PC-3 (cell line): ENCODE data around the gene FKTN. TPM values are rescaled to one million over a fixed set of nuclear protein-coding genes. Genes with fewer than 3 reads are reported as not detected.

ENCODE experiments used
- ATAC-seq: fragments of 200-7000 bp; cut with Tn5 transposase; 2 replicates; pipeline ENCODE4 v1.9.1; 2020; ENCODE audit warnings: mild to moderate bottlenecking, moderate library complexity
- BruUV-seq: library from RNA; stranded (reverse); fragments of 400-500 nt; replicated peaks from 2 replicates; lab custom pipeline; 2021; lab: Mats Ljungman, UMichigan
- CTCF ChIA-PET: fragments of 300-600 bp; sonication (Branson Sonifier 250); formaldehyde crosslinking; loops from one replicate; lab custom pipeline; 2022; ENCODE audit warnings: antibody characterized with exemption; lab: Charles Lee
- POLR2A ChIA-PET: fragments of 300-600 bp; sonication (Branson Sonifier 250); formaldehyde crosslinking; loops from one replicate; lab custom pipeline; 2022; ENCODE audit warnings: antibody characterized with exemption; ENCODE audit not compliant: unreplicated experiment; lab: Charles Lee
- DNase-seq: peaks from one replicate; pipeline ENCODE4 v3.0.0-alpha.2; 2015
- H2AFZ ChIP-seq: fragments of 300-600 bp; sonication (generic); 2 replicates; pipeline ENCODE4 v1.6.0; 2016; ENCODE audit warnings: antibody characterized with exemption, low read length
- H3F3A ChIP-seq: fragments of 300-600 bp; sonication (generic); one replicate; pipeline ENCODE4 v1.6.0; 2017; ENCODE audit warnings: antibody characterized with exemption, low read length, control low read depth, mild to moderate bottlenecking; ENCODE audit not compliant: unreplicated experiment
- H3K27ac ChIP-seq: fragments of 300-600 bp; sonication (generic); 2 replicates; pipeline ENCODE4 v1.5.1; 2016; ENCODE audit warnings: mild to moderate bottlenecking, low read length
- H3K27me3 ChIP-seq: fragments of 300-600 bp; sonication (generic); 2 replicates; pipeline ENCODE4 v1.6.1; 2016; ENCODE audit warnings: low read length, mixed read lengths
- H3K36me3 ChIP-seq: fragments of 300-600 bp; sonication (generic); 2 replicates; pipeline ENCODE4 v1.6.1; 2016; ENCODE audit warnings: low read depth, mixed run types, low read length, mixed read lengths
- H3K4me1 ChIP-seq: fragments of 300-600 bp; sonication (generic); 2 replicates; pipeline ENCODE4 v1.5.1; 2016; ENCODE audit warnings: low read length; ENCODE audit not compliant: insufficient read depth
- H3K4me2 ChIP-seq: fragments of 300-600 bp; sonication (generic); 2 replicates; pipeline ENCODE4 v1.6.0; 2016; ENCODE audit warnings: low read length
- H3K4me3 ChIP-seq: fragments of 300-600 bp; sonication (generic); 2 replicates; pipeline ENCODE4 v1.5.1; 2016; ENCODE audit warnings: mild to moderate bottlenecking, low read length, mixed read lengths
- H3K79me2 ChIP-seq: fragments of 300-600 bp; sonication (generic); 2 replicates; pipeline ENCODE4 v1.6.1; 2017; ENCODE audit warnings: low read length, mixed read lengths
- H3K9ac ChIP-seq: fragments of 300-600 bp; sonication (generic); 2 replicates; pipeline ENCODE4 v1.6.0; 2016; ENCODE audit warnings: mild to moderate bottlenecking, low read length
- H3K9me2 ChIP-seq: fragments of 300-600 bp; sonication (generic); replicated peaks from 2 replicates; pipeline ENCODE4 v1.6.1; 2016; ENCODE audit warnings: mixed run types, low read length, mixed read lengths
- H3K9me3 ChIP-seq: fragments of 300-600 bp; sonication (generic); 2 replicates; pipeline ENCODE4 v1.6.1; 2016; ENCODE audit warnings: low read length, mixed read lengths
- H4K20me1 ChIP-seq: fragments of 300-600 bp; sonication (generic); 2 replicates; pipeline ENCODE4 v1.6.1; 2016; ENCODE audit warnings: low read length, mixed read lengths
- CTCF ChIP-seq: fragments of 300-600 bp; sonication (generic); conservative IDR thresholded peaks from 2 replicates; pipeline ENCODE4 v1.5.1; 2017; ENCODE audit warnings: antibody characterized with exemption, low read depth, mild to moderate bottlenecking, low read length
- EZH2 ChIP-seq: fragments of 300-600 bp; sonication (generic); IDR thresholded peaks from one replicate; pipeline ENCODE4 v1.6.1; 2017; ENCODE audit warnings: antibody characterized with exemption, mild to moderate bottlenecking, low read length; ENCODE audit not compliant: unreplicated experiment
- EZH2phosphoT487 ChIP-seq: fragments of 300-600 bp; sonication (generic); IDR thresholded peaks from 2 replicates; pipeline ENCODE4 v1.6.1; 2018; ENCODE audit warnings: mild to moderate bottlenecking, antibody characterized with exemption, low read length, borderline replicate concordance
- intact Hi-C: fragments of 100-400 bp; cut with micrococcal nuclease; formaldehyde crosslinking; loops from 2 replicates; pipeline ENCODE4 v1.9.0; 2023
- total RNA-seq: library from RNA; depleted of rRNA; stranded (reverse); fragments of >200 nt; gene quantifications from 2 replicates; pipeline ENCODE4 v1.2.3, GENCODE V29; 2014

Gene FKTN
- total RNA-seq, 1 experiment from 2014 or later: 9.2 TPM

- intact Hi-C loops: no loop called here
- DNase-seq (no peak), ATAC-seq (no peak)
- no peak for TF ChIP-seq EZH2
- no peak for TF ChIP-seq EZH2phosphoT487
- Histone ChIP-seq H3K27ac (no peak overlapping the region), H3K9me3 (no peaks in the 10 kb centered on the region), H3K4me2 (no peak overlapping the region), H3K4me1 (no peaks in the 10 kb centered on the region), H3F3A (no peaks in the 10 kb centered on the region), H3K9ac (no peak overlapping the region), H2AFZ (no peak overlapping the region), H3K4me3 (no peak overlapping the region), H4K20me1 (no peaks in the 10 kb centered on the region), H3K36me3 (no peaks in the 10 kb centered on the region), H3K9me2 (no peaks in the 10 kb centered on the region), H3K79me2 (no peaks in the 10 kb centered on the region), H3K27me3 (no peaks in the 10 kb centered on the region)
- POLR2A ChIA-PET: no interaction called here
- CTCF ChIA-PET: interaction anchor here (0.5 kb wide), 1 partner anchor 17 kb away, joined by 3 read pairs; no protein-coding TSS in a partner anchor
- BruUV-seq: no TSS peak
These were observed 123.4 kb downstream of the FKTN start for GRCh38 chr9:105681313-105681712.

- BruUV-seq: no TSS peak
- peak; percentile 62 for DNase-seq
- CTCF ChIA-PET: no interaction called here
These were observed 123.8 kb downstream of the FKTN start for GRCh38 chr9:105681724-105682123.

GRCh38 chr9:105683688-105684275 lies 125.9 kb downstream of the FKTN start:
- Histone ChIP-seq H3K4me2 (no peak overlapping the region), H3K9me2 (no peaks in the 10 kb centered on the region), H2AFZ (no peak overlapping the region), H3K79me2 (no peaks in the 10 kb centered on the region), H3K4me3 (no peak overlapping the region), H4K20me1 (no peaks in the 10 kb centered on the region), H3F3A (no peaks in the 10 kb centered on the region), H3K36me3 (no peaks in the 10 kb centered on the region), H3K27me3 (no peaks in the 10 kb centered on the region), H3K4me1 (no peaks in the 10 kb centered on the region), H3K27ac (no peak overlapping the region), H3K9ac (no peak overlapping the region), H3K9me3 (no peaks in the 10 kb centered on the region)
- ChIA-PET CTCF (no interaction called here), POLR2A (no interaction called here)
- no peak for DNase-seq
- intact Hi-C loops: no loop called here
- no peak for TF ChIP-seq CTCF
- no peak for TF ChIP-seq EZH2
- no peak for TF ChIP-seq EZH2phosphoT487
- no peak for ATAC-seq
- no TSS peak for BruUV-seq

More at GRCh38 chr9:105681724-105682123, 123.8 kb downstream of the FKTN start:
- Histone ChIP-seq H2AFZ (no peak overlapping the region), H3K4me2 (no peak overlapping the region), H3K9me3 (no peaks in the 10 kb centered on the region), H3K9me2 (no peaks in the 10 kb centered on the region), H3K27me3 (no peaks in the 10 kb centered on the region), H3K27ac (no peak overlapping the region), H3K79me2 (no peaks in the 10 kb centered on the region), H3K9ac (no peak overlapping the region), H3K4me3 (no peak overlapping the region), H3F3A (no peaks in the 10 kb centered on the region), H4K20me1 (no peaks in the 10 kb centered on the region), H3K4me1 (no peaks in the 10 kb centered on the region), H3K36me3 (no peaks in the 10 kb centered on the region)
- TF ChIP-seq CTCF (no peak), EZH2phosphoT487 (no peak), EZH2 (no peak)
- peak; percentile 67 for ATAC-seq
- POLR2A ChIA-PET: no interaction called here
- intact Hi-C loops: no loop called here
